ENCODE measurements around the gene NTN5.

DNA sequence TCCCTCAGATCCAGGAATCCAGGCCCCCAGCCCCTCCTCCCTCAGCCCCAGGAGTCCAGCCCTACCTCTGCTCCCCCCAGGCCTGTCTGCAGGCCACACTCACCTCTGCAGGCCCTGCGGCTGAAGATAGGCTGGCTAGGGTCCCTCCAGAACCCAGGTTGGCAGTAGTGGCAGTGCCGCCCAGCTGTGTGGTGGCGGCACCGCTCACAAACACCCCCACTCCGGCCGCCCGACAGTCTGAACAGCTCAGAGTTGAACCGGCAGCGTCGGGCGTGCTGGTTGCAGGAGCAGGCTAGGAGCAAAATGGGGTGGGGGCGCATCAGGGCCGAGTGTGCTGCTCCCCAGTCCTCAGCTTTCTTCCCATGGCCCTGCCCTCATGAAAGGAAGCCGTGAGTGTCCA lies 8.3 kb downstream of the NTN5 start:
- TF ChIP-seq, protein P1, sequence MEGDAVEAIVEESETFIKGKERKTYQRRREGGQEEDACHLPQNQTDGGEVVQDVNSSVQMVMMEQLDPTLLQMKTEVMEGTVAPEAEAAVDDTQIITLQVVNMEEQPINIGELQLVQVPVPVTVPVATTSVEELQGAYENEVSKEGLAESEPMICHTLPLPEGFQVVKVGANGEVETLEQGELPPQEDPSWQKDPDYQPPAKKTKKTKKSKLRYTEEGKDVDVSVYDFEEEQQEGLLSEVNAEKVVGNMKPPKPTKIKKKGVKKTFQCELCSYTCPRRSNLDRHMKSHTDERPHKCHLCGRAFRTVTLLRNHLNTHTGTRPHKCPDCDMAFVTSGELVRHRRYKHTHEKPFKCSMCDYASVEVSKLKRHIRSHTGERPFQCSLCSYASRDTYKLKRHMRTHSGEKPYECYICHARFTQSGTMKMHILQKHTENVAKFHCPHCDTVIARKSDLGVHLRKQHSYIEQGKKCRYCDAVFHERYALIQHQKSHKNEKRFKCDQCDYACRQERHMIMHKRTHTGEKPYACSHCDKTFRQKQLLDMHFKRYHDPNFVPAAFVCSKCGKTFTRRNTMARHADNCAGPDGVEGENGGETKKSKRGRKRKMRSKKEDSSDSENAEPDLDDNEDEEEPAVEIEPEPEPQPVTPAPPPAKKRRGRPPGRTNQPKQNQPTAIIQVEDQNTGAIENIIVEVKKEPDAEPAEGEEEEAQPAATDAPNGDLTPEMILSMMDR (IDR thresholded peaks at IDR 0.05; ENCODE audit: insufficient read depth, low read depth, low read length): no peak
- no peak for TF ChIP-seq EZH2 (IDR thresholded peaks at IDR 0.05; ENCODE audit: insufficient read depth, low read length)
